ENCODE results near the gene TPK1.
"Not testable (repeated sequence)": the region's sequence is repeated elsewhere in the genome, so short reads cannot be mapped to it uniquely, and the experiment has no call there.

Gene TPK1

GRCh38 chr7:144824360-144824759, 11.5 kb downstream of the TPK1 start:
- DNase-seq, result no peak

- DNase-seq, result no peak
Observed at GRCh38 chr7:144822223-144822622, 13.6 kb downstream of the TPK1 start.

- no peak for DNase-seq
Observed at GRCh38 chr7:144821067-144821466, 14.8 kb downstream of the TPK1 start.

GRCh38 chr7:144820552-144820951, 15.3 kb downstream of the TPK1 start:
- DNase-seq, result no peak

GRCh38 chr7:144819566-144819965, 16.3 kb downstream of the TPK1 start:
- no peak for DNase-seq

- no peak for DNase-seq
Observed at GRCh38 chr7:144818511-144818910, 17.3 kb downstream of the TPK1 start.

- no peak for DNase-seq
Observed at GRCh38 chr7:144817001-144817400, 18.9 kb downstream of the TPK1 start.

- no peak for DNase-seq
Observed at GRCh38 chr7:144814299-144814698, 21.6 kb downstream of the TPK1 start.

- peak in 1 of 56 donors; percentile 17 for DNase-seq
Observed at GRCh38 chr7:144812379-144813283, 23.2 kb downstream of the TPK1 start.

- no peak for DNase-seq
Observed at GRCh38 chr7:144805627-144806239, 30.1 kb downstream of the TPK1 start.

GRCh38 chr7:144800678-144801436, 35.0 kb downstream of the TPK1 start:
- not testable (repeated sequence) for DNase-seq

GRCh38 chr7:144796919-144797318, 38.9 kb downstream of the TPK1 start:
- DNase-seq, result no peak

GRCh38 chr7:144792050-144792449, 43.8 kb downstream of the TPK1 start:
- no peak for DNase-seq

GRCh38 chr7:144791488-144791887, 44.4 kb downstream of the TPK1 start:
- DNase-seq, result no peak

- DNase-seq, result no peak
Observed at GRCh38 chr7:144787127-144787526, 48.7 kb downstream of the TPK1 start.

- DNase-seq, result no peak
Observed at GRCh38 chr7:144786522-144786921, 49.3 kb downstream of the TPK1 start.

GRCh38 chr7:144786079-144786478, 49.8 kb downstream of the TPK1 start:
- DNase-seq, result no peak

GRCh38 chr7:144785521-144785920, 50.3 kb downstream of the TPK1 start:
- no peak for DNase-seq

GRCh38 chr7:144784943-144785342, 50.9 kb downstream of the TPK1 start:
- no peak for DNase-seq

GRCh38 chr7:144784441-144784840, 51.4 kb downstream of the TPK1 start:
- DNase-seq, result no peak

- no peak for DNase-seq
Observed at GRCh38 chr7:144782883-144783282, 53.0 kb downstream of the TPK1 start.

- no peak for DNase-seq
Observed at GRCh38 chr7:144780071-144780608, 55.7 kb downstream of the TPK1 start.

All from nucleus accumbens (tissue), 56 donors.